ENCODE measurements around the gene TKT. TPM values are rescaled to one million over a fixed set of nuclear protein-coding genes. Genes with fewer than 3 reads are reported as not detected.

The TKT gene
- total and polyA plus RNA-seq, 3 donors from 2014 or later, result 99.9 to 184 (median 112) TPM

GRCh38 chr3:53196575-53197407, 59.0 kb downstream of the TKT start:
- no peaks in the 10 kb centered on the region for H3K9me3 ChIP-seq
- no peaks in the 10 kb centered on the region for H3K36me3 ChIP-seq (ENCODE audit: low read depth, missing control alignments)
- peaks cover 6% of the 10 kb centered on the region for H3K4me1 ChIP-seq
- intact Hi-C loops (cut with DNase I; ENCODE audit: low total_unique reads), result loop anchor here (5.0 kb wide), 1 partner anchor 84 kb away; no protein-coding TSS in a partner anchor
- no peak overlapping the region for H3K4me3 ChIP-seq
- TF ChIP-seq CTCF (IDR thresholded peaks at IDR 0.05), result no peak
- TF ChIP-seq POLR2A (IDR thresholded peaks at IDR 0.05), result no peak
- H3K27ac ChIP-seq, result no peak overlapping the region
- DNase-seq, result peak; percentile 34
- 60 to 65% methylated on average over 17 of the region's 17 CpGs for WGBS, 2 donors
- H3K27me3 ChIP-seq, result no peaks in the 10 kb centered on the region

GRCh38 chr3:53195602-53196574, 59.9 kb downstream of the TKT start:
- Histone ChIP-seq H3K4me1 (peaks cover 6% of the 10 kb centered on the region), H3K36me3 (ENCODE audit: low read depth, missing control alignments) (no peaks in the 10 kb centered on the region), H3K27ac (no peak overlapping the region), H3K4me3 (no peak overlapping the region), H3K9me3 (no peaks in the 10 kb centered on the region), H3K27me3 (no peaks in the 10 kb centered on the region)
- TF ChIP-seq POLR2A (IDR thresholded peaks at IDR 0.05) (no peak), CTCF (IDR thresholded peaks at IDR 0.05) (peak; percentile 95 to 100 (median 98))
- intact Hi-C loops (cut with DNase I; ENCODE audit: low total_unique reads), result loop anchor here (5.0 kb wide), 1 partner anchor 84 kb away; no protein-coding TSS in a partner anchor
- DNase-seq, result peak; percentile 61
- WGBS, 2 donors, result 21 to 30% methylated on average over 26 to 36 of the region's 36 CpGs

GRCh38 chr3:53195066-53195450, 60.8 kb downstream of the TKT start:
- Histone ChIP-seq H3K9me3 (no peaks in the 10 kb centered on the region), H3K27me3 (no peaks in the 10 kb centered on the region), H3K27ac (no peak overlapping the region), H3K36me3 (ENCODE audit: low read depth, missing control alignments) (no peaks in the 10 kb centered on the region), H3K4me1 (peaks cover 6% of the 10 kb centered on the region), H3K4me3 (no peak overlapping the region)
- 87 to 90% methylated on average over 6 to 10 of the region's 10 CpGs for WGBS, 2 donors
- intact Hi-C loops (cut with DNase I; ENCODE audit: low total_unique reads), result loop anchor here (5.0 kb wide), 1 partner anchor 83 kb away; no protein-coding TSS in a partner anchor
- DNase-seq, result no peak
- TF ChIP-seq CTCF (IDR thresholded peaks at IDR 0.05), result no peak
- no peak for TF ChIP-seq POLR2A (IDR thresholded peaks at IDR 0.05)

- Histone ChIP-seq H3K27ac (peak overlapping the region in 1 of 2 donors; percentile 60), H3K27me3 (no peaks in the 10 kb centered on the region), H3K4me1 (peaks cover 6% of the 10 kb centered on the region), H3K9me3 (no peaks in the 10 kb centered on the region), H3K4me3 (no peak overlapping the region), H3K36me3 (ENCODE audit: low read depth, missing control alignments) (no peaks in the 10 kb centered on the region)
- peak; percentile 32 for DNase-seq
- intact Hi-C loops (cut with DNase I; ENCODE audit: low total_unique reads), result loop anchor here (5.0 kb wide), 1 partner anchor 82 kb away; no protein-coding TSS in a partner anchor
- TF ChIP-seq CTCF (IDR thresholded peaks at IDR 0.05) (no peak), POLR2A (IDR thresholded peaks at IDR 0.05) (no peak)
- WGBS, 2 donors, result 59 to 67% methylated on average over 11 to 14 of the region's 14 CpGs
Measured at GRCh38 chr3:53194210-53195065, 61.4 kb downstream of the TKT start.

Measured in testis (tissue), 3 donors.